NCI-H187 (cell line): ENCODE measurements around the gene PPP1R16B.

Experiments
- DNase-seq, 2 experiments: peaks; one replicate each; lab custom pipeline; 2025; lab: John Stamatoyannopoulos, UW

PPP1R16B gene

DNA sequence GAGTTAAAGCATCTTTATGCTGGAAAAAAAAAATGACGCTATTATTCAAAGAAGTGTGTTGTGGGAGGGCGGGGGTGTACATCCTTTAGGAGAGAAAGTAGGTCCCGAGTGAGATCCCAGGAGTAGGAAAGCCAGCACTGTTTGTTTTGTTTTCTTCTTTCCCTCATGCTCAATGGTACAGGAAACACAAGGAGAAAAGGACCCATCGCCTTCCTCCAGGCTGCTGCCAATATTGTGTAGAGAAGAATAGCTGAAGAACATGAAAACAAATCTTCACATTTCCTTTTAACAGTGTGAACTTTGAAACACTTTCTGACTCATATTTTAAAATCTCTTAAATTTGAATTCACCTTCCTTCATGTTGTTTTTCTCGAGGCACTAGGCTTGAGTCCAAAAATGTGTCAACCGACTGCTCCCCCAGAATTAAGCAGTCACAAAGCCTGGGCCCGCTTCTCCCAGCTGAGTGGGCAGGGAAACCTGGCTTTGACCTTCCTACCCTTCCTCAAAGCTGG is 22.3 kb downstream of the PPP1R16B start:
- DNase-seq = no peak

DNA sequence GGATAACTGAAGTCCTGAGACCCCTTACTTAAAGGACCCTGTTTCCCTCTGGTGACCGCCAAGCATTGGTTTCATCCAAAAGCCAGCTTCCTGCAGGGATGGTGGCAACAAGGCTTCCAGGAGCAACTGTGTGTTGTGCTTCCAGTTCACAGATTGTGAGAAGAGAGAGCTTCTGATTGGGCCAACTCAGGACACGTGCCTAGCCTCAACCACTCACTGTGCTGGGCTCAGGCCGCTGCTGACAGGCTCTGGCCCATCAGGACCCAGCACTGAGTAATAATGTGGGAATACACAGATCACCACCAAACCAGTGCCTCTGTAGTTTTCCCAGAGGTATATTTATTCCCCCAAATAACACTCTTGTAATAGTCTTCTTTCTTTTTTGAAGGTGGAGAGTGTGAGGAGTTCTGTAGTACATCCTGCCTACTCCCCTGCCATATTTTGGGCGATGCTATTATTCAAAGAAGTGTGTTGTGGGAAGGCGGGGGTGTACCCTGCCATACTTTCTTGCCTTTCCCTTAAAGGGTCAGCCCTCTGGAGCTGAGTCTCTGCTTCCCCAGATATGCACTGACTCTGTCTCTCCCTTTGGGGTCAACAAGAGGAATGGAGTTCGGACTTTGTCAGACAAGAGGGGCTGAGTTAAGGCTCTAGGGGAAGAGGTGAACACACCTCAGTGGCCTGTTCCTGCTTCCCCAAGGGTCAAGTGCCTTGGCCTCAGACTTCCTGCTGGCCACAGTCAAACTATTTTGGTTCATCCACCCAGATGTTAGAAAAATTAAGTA is 23.2 kb downstream of the PPP1R16B start:
- DNase-seq = no peak

DNA sequence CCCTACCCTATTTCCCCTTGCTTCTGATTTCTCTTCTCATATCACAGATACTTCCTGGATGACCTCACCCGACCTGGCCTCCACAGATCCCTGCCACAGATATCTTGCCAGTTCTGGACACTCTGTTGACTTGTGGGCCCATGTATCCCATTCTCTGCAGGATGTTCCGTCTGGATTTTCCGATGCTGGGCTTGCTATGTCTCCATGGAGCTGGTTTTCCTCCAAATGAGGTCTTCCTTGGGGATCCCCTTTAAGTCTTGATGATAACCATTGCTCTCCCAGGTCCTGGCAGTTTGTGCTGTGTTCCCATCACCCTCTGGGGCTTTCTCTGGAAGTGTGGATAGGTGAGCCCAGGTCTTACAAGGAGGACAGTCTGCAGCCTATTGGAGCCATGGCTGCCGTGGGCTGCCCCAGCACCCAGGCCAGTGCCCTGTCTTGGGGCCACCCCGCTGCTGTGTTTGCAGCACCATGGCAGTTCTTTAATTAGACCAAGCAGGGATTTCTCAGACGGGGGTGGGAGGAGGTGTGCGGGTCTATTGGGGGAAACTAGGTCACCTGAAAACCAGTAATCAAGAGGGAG is 23.9 kb downstream of the PPP1R16B start:
- no peak for DNase-seq

DNA sequence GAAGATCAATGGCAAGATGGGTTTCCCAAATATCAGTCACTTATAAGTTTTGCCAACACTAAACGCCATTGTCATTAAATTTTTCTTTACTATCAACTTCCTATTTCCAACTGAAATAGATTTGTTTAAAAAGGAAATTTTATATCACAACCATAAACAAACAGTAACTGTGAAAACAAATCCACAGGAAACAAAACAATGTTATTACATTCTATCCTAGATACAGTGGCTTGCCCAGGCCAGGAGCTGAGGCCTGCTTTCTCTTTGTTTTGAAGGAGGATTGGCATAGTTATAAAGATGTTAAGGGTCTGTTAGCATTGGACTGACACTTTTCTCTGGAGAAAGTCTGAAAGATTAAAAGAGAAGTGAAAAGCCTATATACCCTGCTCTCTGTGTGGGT is 24.9 kb downstream of the PPP1R16B start:
- DNase-seq = no peak

DNA sequence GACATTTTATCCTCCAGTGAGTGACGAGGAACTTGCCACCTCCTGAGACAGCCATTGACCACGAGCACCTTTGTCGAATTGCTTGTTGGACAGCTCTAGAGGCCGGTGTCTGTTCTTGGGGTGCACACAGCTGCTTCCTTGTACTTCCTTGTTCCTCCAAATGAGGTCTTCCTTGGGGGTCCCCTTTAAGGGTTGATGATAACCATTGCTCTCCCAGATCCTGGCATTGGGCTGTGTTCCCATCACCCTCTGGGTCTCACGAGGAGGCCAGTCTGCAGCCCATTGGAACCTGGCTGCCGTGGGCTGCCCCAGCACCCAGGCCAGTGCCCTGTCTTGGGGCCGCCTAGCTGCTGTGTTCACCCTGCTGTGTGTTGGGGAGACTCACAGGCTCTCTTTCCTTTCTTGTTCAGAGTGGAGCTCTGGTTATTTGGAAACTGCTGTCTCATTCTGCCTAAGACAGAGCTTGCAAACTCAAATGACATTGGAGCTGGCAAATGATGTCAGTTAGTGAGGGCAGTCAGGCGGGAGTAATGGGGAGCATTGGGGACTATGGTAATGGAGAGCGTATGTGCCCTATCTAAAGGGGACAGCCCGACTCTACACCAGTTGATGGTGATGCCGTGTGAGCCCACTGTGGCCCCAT is 25.7 kb downstream of the PPP1R16B start:
- no peak for DNase-seq

DNA sequence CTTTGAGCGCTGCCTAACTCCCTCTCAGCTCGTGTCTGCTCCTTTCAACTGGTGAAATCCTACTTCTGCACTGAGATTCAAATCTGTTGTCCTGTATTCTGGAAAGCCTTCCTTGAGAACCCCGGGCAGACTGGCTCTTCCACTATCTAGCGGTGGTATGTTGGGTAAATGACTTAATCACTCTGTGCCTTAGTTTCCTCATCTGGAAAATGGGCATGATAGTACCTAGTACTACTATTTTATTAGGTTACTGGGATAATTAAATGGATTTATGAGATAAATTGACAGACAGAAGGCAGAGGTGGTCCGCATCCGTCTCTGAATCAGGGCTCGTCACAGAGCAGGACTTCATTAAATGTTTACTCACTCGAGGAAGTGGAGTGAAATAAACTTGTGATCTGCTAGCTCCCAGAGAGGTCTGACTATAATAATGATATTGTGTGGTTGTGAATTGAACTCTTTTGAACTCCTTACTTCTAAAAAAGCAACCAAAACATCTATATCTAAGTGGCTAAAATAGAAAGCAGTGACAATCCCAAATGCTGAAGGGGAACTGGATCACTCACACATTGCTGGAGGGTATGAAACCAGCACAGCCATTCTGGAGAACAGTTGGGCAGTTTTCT is 26.6 kb downstream of the PPP1R16B start:
- DNase-seq = no peak

DNA sequence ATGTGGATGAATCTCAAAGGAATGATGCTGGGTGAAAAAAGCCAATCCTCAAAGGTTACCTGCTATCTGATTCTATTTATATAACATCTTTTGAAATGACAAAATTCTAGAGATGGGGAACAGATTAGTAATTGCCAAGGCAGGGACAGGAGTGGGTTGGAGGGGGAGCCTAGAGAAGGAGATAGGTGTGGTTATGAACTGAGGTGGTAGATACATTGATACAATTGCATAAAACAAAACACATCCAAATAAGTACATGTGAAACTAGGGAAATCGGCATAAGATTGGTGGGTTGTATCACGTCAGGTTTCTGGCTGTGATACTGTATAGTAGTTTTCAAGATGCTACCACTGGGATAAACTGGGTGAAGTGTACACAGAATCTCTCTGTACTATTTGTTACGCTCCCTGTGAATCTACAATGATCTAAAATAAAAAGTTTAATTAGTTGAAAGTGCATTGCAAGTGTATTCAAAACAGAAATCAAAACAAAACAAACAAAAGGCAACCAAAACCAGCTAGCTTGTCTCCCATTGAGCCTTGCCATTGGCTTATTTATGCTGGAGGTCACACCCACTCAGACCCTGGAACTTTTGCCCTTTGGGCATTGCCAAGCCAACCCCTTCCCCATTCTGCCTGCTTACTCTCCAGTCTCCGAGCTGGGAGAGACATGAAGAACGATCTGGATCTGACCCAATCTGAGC is 27.8 kb downstream of the PPP1R16B start:
- no peak for DNase-seq

DNA sequence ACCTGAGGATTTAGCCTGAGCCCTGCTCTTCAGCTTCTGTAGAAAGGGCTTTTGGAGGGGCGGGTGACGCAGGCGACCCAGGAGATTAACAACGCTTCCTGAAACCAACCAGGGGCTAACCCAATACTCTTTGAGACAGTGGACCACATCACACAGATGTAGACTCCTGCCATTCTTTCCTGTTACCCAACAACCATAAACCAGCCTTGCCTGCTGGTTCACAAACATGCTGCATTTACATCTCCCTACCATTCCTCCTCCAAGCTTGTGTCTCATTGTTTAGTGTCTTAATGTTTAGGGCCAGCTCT is 28.3 kb downstream of the PPP1R16B start:
- DNase-seq = no peak

DNA sequence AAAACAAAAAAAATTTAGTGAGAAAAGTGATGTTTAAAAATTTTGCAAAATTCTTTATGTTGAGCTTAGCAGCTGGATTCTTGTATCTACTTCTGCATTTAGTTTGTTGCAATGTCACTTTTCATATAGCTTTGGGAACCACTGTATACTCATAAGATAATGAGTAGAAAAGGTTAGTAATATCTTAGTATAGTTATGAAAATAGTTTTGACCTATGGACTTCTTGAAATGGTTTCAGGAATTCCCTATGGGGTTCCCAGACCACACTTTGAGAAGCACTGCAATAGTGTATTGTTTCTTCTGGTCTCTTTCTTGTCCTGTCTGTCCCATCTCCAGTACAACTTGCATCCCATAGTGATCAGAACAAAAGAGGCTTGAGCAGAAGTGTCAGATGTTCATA is 29.4 kb downstream of the PPP1R16B start:
- no peak for DNase-seq

DNA sequence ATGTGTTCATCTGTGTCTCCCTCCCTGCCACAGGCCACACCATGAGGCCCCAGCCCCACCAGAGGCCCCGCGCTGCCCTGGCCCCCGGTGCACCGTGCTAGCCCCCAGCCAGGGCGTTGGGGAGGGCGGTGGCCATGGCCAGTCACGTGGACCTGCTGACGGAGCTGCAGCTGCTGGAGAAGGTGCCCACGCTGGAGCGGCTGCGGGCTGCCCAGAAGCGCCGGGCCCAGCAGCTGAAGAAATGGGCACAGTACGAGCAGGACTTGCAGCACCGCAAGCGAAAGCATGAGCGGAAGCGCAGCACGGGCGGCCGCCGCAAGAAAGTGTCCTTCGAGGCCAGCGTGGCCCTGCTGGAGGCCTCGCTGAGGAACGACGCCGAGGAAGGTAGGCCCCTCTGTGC is 30.3 kb downstream of the PPP1R16B start:
- DNase-seq = no peak

DNA sequence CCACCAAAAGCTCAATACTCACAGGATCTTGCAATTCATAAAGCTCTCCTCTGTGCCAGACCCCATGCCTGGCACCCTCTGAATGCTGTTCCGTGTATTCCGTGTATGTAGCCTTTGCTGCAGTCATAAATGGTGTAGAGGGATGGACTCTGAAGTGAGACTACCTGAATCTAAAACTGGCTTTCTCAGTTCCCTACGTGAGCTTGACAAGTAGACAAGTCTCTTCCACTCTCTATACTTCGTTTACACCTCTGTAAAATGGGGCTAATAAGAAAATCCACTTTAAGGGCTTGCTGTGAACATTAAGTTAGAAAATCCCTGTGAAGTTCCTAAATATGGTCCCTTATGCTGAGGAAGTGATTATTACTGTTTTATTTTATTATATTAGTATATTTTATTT is 31.5 kb downstream of the PPP1R16B start:
- no peak for DNase-seq

DNA sequence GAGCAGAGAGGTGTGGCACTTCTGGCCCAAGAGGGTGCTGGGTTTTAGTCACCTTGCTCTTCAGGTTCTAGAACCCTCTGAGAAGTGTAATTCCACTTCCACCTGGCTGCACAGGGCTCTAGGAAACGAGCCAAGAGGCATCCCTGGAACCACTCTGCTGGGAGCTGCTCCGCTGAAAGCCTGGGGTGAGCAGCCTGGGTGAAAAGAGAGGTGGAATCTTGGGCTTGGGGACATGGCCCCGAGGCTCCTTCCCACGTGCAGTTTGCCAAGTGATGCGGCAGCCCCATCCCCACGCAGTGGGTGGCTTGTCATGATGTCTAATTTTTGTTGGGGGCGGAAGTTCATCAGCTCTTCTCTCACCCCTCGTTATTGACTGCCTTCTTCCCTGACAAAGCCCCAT is 32.8 kb downstream of the PPP1R16B start:
- DNase-seq = no peak

DNA sequence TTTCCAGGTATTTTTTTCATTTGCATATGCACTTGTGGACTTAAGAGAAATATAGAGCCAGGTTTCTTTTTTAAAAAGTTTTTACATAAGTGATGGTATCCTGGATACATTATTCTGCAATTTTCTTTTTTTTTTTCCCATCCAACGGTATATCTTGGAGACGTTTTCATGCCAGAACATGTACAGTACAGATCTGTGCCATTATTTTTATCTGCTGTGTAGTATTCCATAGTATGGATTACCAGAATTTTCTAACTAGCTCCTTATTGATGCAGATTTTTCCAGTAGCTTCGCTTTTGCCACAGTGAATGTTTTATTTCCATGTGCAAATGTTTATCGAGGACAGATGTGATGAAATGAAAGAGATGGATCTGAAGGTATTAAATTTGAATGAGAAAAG is 34.1 kb downstream of the PPP1R16B start:
- DNase-seq = no peak

DNA sequence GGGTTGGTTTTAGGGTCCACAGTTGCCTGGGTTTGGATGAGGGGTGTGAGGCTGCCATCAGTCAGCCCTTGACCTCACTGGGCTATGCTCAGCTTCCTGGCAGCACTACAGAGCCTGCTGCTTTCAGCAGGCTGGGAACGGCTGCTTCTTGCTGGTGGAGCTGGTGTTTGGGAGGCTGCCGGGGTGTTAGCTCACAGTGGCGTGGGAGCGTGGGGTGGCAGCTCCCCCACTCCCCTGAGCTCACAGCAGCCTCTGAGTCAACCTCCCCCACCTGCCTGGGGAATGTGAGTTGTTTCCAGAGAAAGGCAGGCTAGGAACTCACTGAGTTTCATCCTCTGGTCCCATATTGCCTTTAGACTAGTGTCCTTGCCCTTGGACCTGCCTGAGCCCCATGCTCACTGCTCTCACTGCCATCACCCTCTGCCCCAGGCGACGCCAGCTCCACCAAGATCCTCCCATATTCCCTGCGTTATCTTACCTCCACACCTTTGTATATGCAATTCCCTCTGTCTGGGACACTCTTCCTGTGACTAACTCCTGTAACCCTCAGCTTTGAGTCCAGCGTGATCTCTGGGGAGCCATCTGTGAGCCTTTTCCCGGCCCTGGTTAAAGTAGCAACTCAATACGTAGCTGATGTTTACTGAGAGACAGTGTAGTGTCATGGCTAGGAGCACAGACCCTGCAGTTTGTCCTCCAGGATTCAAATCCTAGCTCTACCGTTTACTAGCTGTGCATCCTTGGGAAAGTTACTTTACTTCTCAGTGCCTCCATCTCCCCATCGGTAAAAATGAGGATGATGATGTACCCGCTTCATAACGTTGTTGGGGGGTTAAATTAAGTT is 34.8 kb downstream of the PPP1R16B start:
- DNase-seq = no peak

DNA sequence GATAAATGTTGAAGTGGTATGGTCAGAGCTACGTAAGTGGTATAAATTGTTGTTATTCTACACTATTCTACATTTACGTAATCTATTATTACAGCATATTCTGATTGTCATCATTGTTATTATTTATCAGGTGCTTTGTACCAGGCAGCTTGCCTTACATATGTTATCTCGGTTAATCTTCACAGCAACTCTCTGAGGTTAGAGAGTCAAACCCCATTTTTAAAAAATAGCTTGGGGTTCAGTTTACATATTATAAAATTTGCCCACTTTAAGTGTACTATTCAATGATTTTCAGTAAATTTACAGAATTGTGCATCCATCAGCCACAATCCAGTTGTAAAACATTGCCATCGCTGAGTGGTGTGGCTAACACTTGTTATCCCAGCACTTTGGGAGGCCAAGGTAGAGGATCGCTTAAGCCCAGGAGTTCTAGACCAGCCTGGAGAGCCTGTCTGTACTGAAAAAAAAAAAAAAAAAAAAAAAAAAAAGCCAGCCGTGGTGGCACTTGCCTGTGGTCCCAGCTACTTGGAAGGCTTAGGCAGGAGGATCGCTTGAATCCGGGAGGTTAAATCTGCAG is 35.5 kb downstream of the PPP1R16B start:
- DNase-seq = no peak

DNA sequence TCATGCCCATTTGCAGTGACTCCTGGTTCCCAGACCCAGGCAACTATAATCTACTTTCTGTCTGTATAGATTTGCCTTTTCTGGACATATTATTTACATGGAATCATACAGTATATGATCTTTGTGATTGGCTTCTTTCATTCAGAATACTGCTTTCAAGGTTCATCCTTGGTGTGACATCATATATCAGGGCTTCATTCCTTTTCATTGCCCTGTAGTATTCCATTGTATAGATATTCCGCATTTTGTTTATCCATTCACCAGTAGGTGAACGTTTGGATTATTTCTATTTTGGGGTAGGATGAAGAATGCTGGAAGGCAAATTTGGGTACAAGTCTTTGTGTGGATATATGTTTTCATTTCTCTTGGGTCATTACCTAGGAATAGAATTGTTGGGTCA is 36.1 kb downstream of the PPP1R16B start:
- no peak for DNase-seq

DNA sequence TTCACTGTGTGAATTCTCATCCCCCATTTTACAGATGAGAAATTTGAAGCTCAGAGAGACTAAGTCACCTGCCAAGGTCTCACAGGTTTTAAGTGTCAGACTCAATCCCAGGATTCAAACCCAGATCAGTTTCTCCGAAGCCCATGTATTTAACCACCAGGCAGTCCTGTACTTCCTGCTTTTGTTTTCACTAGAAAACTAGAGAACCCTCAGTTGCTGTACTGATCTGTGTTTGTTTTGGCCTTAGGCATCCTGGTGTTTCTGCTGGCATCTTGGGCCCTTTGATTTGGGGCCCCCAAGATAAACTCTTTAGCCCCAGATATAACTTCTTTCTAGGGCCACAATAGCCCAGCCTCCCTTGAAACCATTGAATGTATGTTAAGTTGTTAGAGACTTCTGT is 36.5 kb downstream of the PPP1R16B start:
- no peak for DNase-seq

DNA sequence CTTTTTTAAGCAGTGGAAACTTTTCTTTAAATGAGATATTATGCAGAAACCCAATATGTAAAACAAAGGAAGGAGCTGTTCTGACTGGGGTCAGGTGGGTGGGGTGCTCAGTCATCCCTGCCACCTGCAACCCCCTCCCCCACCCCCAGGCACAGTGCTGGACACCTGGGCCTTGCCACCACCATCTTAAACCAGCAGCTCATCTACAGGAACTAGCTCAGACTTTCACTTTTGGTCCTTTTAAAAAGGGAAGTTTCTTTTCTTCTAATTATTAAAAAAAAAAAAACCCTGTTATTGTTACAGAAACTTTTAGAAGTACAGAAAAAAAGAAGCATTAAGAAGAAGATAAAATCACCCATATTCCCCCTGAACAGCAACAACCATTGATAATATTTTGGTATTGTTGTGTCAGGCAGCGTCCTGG is 37.1 kb downstream of the PPP1R16B start:
- no peak for DNase-seq

DNA sequence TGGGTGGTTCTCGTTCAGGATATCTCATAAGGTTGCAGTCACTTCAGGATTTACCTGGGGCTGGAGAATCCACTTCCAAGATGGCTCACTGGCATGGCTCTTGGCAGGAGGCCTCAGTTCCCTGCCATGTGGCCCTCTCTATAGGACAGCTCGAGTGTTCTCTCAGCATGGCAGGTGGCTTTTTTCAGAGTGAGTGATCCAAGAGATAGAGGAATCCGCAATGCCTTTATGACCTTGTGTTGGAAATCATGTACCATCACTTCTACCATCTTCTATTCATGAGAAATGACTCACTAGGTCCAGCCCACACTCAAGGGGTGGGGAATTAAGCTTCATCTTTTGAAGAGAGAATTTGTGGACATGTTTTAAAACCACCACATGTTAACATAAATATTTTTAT is 37.8 kb downstream of the PPP1R16B start:
- DNase-seq = no peak

DNA sequence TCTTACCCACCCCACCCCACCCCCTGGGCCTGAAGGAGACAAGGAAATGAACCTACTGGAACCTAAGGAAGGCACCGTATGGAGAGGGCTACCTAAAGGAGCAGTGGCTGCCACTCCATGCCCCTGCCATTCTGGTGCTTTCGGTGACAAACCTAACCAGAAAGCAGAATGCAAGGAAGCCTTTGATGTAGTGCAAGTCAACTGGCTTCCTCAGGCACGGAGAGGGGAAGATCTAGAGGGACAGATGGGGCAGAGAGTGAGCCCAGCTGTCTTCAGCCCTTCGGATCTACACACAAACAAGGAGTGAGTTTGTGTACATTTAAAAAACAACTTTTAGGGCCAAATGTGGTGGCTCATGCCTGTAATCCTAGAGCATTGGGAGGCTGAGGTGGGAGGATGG is 39.5 kb downstream of the PPP1R16B start:
- no peak for DNase-seq

DNA sequence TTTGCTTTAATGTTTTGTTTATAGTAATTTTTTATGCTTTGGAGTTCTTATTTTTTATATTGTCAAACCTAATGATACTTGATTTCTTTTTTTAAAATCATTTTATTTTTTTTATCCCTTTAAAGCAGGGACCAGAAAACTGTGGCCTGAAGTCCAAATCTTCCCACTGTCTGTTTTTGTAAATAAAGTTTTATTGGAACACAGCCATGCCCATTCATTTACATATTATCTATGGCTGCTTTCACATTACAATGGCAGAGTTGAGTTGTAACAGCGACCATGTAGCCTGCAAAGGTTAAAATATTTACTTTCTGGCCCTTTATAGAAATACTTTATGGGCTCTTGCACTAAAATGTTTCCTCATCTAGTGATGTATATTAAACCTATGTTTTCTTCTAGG is 42.3 kb downstream of the PPP1R16B start:
- no peak for DNase-seq
